OCI-LY3 (cell line): ENCODE data around the gene SLC35A4.

ENCODE experiments used
- H2AFZ ChIP-seq: fragments of 200-600, 300-600 bp; shearing (Covaris generic); 2 replicates; pipeline ENCODE4 v1.6.0; 2014; ENCODE audit warnings: antibody characterized with exemption, low read depth, low read length
- H3K27ac ChIP-seq: fragments of 200-600, 300-600 bp; sonication (generic); 2 replicates; pipeline ENCODE4 v1.5.1; 2014; ENCODE audit warnings: mild to moderate bottlenecking, low read length, moderate library complexity, mixed read lengths
- H3K27me3 ChIP-seq: fragments of 200-600, 300-600 bp; sonication (generic); 2 replicates; pipeline ENCODE4 v1.6.1; 2014; ENCODE audit warnings: low read depth, low read length, mixed read lengths
- H3K36me3 ChIP-seq: fragments of 200-600, 300-600 bp; sonication (generic); replicated peaks from 2 replicates; pipeline ENCODE3; 2014; ENCODE audit warnings: low read depth, low read length, mixed read lengths
- H3K4me1 ChIP-seq: fragments of 300-600, 200-600 bp; sonication (generic); 2 replicates; pipeline ENCODE4 v1.6.1; 2014; ENCODE audit warnings: low read length, mixed read lengths
- H3K4me2 ChIP-seq: fragments of 200-600, 300-600 bp; sonication (generic); 2 replicates; pipeline ENCODE4 v1.6.1; 2014; ENCODE audit warnings: low read length, mixed read lengths
- H3K4me3 ChIP-seq: fragments of 300-600, 200-600 bp; sonication (generic); 2 replicates; pipeline ENCODE4 v1.5.1; 2014; ENCODE audit warnings: antibody characterized with exemption, mild to moderate bottlenecking, low read length, moderate library complexity
- H3K79me2 ChIP-seq: fragments of 300-600, 200-600 bp; shearing (Covaris generic); 2 replicates; pipeline ENCODE4 v1.6.1; 2014; ENCODE audit warnings: mild to moderate bottlenecking, low read length, mixed read lengths
- H3K9ac ChIP-seq: fragments of 300-600, 200-600 bp; shearing (Covaris generic); 2 replicates; pipeline ENCODE4 v1.6.0; 2014; ENCODE audit warnings: mild to moderate bottlenecking, low read length, moderate library complexity
- H3K9me3 ChIP-seq: fragments of 200-600, 300-600 bp; shearing (Covaris generic); 2 replicates; pipeline ENCODE4 v1.6.1; 2014; ENCODE audit warnings: low read length, mixed read lengths; ENCODE audit not compliant: insufficient read depth
- H4K20me1 ChIP-seq: fragments of 200-600, 300-600 bp; sonication (generic); 2 replicates; pipeline ENCODE4 v1.6.1; 2016; ENCODE audit warnings: low read length, mixed read lengths; ENCODE audit not compliant: insufficient read depth
- CTCF ChIP-seq: fragments of 200-600, 300-600 bp; sonication (generic); IDR thresholded peaks from 2 replicates; pipeline ENCODE4 v1.5.1; 2014; ENCODE audit warnings: antibody characterized with exemption, low read length, low read depth
- EZH2phosphoT487 ChIP-seq: fragments of 200-600 bp; shearing (Covaris generic); IDR thresholded peaks from 2 replicates; pipeline ENCODE4 v1.6.1; 2018; ENCODE audit warnings: antibody characterized with exemption, mixed run types, low read depth

Gene SLC35A4

DNA sequence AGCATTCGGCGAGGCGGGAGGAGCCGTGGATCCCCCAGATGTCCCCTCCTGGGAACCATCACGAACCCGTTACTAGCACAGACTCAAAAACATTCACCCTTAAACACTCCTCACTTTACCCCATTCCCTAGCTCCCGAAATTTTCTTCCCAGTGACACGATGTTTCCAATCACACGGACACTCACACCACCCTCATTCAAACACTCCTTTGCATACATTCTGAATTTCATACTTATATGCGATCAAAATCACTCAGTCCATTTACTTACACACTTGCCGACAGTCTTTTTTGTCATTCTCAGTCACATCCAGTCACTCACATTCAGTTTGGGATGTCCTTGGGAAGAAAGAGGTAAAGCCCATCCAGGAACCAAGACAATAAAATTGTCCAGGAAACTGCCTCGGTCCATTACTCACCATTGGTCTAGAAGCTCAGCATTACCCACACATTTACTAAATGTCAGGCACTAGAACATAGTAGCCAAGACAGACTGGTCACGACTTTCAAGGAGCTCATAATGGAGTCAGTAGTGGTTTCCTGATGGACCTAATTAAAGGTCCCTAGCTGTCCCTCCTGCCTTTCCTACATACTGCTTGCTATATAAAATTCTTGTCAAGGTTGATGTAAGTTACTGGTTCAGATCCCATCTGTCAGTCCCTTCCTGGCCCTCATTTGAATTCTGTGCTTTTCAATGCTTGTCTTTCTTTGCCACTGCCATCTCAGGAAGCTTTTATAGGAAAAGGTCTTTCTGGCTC lies 574 bp downstream of the SLC35A4 start:
- no peaks in the 10 kb centered on the region for H3K27me3 ChIP-seq
- no peaks in the 10 kb centered on the region for H3K9me3 ChIP-seq
- H3K4me2 ChIP-seq: peak overlapping the region; percentile 99
- H3K36me3 ChIP-seq: no peaks in the 10 kb centered on the region
- peak overlapping the region; percentile 47 for H3K27ac ChIP-seq
- H3K9ac ChIP-seq: peak overlapping the region; percentile 96
- no peaks in the 10 kb centered on the region for H4K20me1 ChIP-seq
- TF ChIP-seq CTCF (no peak), EZH2phosphoT487 (no peak)
- peaks cover 33% of the 10 kb centered on the region for H3K4me1 ChIP-seq
- peak overlapping the region; percentile 82; the same call in 1 of the 2 replicates for H2AFZ ChIP-seq
- peaks cover 26% of the 10 kb centered on the region for H3K79me2 ChIP-seq
- H3K4me3 ChIP-seq: peak overlapping the region; percentile 100

GRCh38 chr5:140565780-140566095 lies 1.1 kb downstream of the SLC35A4 start:
- H3K27ac ChIP-seq: no peak overlapping the region
- no peaks in the 10 kb centered on the region for H4K20me1 ChIP-seq
- H3K36me3 ChIP-seq: no peaks in the 10 kb centered on the region
- peaks cover 26% of the 10 kb centered on the region for H3K79me2 ChIP-seq
- peak overlapping the region; percentile 100 for H3K4me3 ChIP-seq
- peaks cover 33% of the 10 kb centered on the region for H3K4me1 ChIP-seq
- no peaks in the 10 kb centered on the region for H3K27me3 ChIP-seq
- no peaks in the 10 kb centered on the region for H3K9me3 ChIP-seq
- no peak for TF ChIP-seq CTCF
- TF ChIP-seq EZH2phosphoT487: no peak
- peak overlapping the region; percentile 96; the same call in 1 of the 2 replicates for H3K9ac ChIP-seq
- no peak overlapping the region for H2AFZ ChIP-seq
- peak overlapping the region; percentile 99 for H3K4me2 ChIP-seq

DNA sequence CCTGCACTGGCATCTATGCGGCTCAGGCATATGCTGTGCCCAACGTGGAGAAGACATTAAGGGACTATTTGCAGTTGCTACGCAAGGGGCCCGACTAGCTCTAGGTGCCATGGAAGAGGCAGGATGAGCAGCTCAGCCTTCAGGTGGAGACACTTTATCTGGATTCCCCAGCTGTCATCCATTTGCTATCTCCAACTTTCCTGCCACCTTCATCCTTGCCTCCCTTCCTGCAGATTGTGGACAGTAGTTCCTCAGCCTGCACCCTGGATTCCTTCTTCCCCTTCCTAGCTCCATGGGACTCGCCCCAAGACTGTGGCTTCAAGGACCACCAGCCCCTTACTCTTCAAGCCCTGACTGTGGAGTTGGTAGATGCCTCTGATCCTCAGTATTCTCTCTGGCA lies 2.0 kb downstream of the SLC35A4 start:
- Histone ChIP-seq H3K79me2 (peaks cover 26% of the 10 kb centered on the region), H3K4me3 (no peak overlapping the region), H2AFZ (no peak overlapping the region), H4K20me1 (no peaks in the 10 kb centered on the region), H3K4me1 (peaks cover 33% of the 10 kb centered on the region), H3K9me3 (no peaks in the 10 kb centered on the region), H3K27me3 (no peaks in the 10 kb centered on the region), H3K4me2 (no peak overlapping the region), H3K9ac (no peak overlapping the region), H3K27ac (no peak overlapping the region), H3K36me3 (no peaks in the 10 kb centered on the region)
- no peak for TF ChIP-seq EZH2phosphoT487

DNA sequence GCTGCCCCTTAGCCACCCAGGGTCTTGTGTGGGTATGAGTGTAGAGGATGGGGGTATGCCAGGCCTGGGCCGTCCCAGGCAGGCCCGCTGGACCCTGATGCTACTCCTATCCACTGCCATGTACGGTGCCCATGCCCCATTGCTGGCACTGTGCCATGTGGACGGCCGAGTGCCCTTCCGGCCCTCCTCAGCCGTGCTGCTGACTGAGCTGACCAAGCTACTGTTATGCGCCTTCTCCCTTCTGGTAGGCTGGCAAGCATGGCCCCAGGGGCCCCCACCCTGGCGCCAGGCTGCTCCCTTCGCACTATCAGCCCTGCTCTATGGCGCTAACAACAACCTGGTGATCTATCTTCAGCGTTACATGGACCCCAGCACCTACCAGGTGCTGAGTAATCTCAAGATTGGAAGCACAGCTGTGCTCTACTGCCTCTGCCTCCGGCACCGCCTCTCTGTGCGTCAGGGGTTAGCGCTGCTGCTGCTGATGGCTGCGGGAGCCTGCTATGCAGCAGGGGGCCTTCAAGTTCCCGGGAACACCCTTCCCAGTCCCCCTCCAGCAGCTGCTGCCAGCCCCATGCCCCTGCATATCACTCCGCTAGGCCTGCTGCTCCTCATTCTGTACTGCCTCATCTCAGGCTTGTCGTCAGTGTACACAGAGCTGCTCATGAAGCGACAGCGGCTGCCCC lies 2.6 kb downstream of the SLC35A4 start:
- peaks cover 26% of the 10 kb centered on the region for H3K79me2 ChIP-seq
- no peak overlapping the region for H3K27ac ChIP-seq
- no peak overlapping the region for H2AFZ ChIP-seq
- H3K4me1 ChIP-seq: peaks cover 33% of the 10 kb centered on the region
- H3K4me2 ChIP-seq: no peak overlapping the region
- TF ChIP-seq CTCF (no peak), EZH2phosphoT487 (no peak)
- no peak overlapping the region for H3K9ac ChIP-seq
- H3K27me3 ChIP-seq: no peaks in the 10 kb centered on the region
- no peak overlapping the region for H3K4me3 ChIP-seq
- H3K36me3 ChIP-seq: no peaks in the 10 kb centered on the region
- H4K20me1 ChIP-seq: no peaks in the 10 kb centered on the region
- no peaks in the 10 kb centered on the region for H3K9me3 ChIP-seq
